IPS DF 19.7 (cell line): ENCODE data around the gene INTS15.

Experiments
- DNase-seq: peaks from one replicate; pipeline ENCODE4 v3.0.0-alpha.2; 2013; ENCODE audit warnings: low read depth, low spot score

The INTS15 gene

DNA sequence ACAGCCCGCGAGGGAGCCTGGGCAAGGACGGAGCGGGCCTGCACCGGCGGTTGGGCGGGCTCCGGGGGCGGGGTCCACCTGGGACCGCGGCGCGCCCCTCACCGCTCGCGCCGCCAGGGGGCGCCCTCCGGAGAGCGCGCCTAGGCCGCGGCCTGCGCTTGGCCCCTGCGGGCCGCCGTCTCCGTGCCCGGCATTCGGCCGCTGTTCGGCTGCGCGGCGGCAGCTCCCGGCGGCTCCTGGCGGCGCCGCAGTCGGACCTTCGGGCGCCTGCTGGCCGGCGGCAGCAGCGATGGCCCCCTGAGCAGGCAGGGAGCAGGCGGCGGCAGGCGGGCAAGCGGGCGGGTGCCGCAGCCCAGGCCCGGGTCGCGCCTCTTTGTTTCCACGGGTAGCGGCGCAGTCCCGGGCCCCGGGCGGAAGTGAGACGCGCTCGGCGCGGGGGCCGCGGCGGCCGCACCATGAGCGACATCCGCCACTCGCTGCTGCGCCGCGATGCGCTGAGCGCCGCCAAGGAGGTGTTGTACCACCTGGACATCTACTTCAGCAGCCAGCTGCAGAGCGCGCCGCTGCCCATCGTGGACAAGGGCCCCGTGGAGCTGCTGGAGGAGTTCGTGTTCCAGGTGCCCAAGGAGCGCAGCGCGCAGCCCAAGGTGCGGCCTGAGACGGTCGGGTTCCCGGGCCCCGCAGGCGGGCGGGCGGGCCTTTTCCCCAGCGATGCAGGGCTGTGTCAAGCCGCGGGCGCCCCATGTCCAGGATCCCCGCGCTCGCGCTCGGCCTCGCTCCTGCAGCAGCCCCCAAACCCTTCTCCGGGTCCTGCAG is at the start of gene INTS15:
INTS15 (plus strand) TSS at position 193 of the 816 bp plus-strand sequence; CDS start at position 456, 263 bp downstream.
- DNase-seq: no peak

DNA sequence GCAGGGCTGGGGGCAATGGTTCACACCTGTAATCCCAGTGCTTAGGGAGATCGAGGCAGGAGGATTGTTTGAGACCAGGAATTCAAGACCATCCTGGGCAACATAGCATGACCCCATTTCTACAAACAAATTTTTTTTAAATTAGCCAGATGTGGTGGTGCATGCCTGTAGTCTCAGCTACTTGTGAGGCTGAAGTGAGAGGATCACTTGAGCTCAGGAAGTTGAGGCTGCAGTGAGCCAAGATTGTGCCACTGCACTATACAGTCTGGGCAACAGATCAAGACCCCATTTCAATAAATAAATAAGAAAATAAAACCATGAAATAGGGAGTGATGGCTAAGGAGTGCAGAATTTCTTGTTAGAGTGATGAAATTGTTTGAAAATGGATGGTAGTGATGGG is 47.5 kb upstream of the INTS15 start:
- no peak for DNase-seq

DNA sequence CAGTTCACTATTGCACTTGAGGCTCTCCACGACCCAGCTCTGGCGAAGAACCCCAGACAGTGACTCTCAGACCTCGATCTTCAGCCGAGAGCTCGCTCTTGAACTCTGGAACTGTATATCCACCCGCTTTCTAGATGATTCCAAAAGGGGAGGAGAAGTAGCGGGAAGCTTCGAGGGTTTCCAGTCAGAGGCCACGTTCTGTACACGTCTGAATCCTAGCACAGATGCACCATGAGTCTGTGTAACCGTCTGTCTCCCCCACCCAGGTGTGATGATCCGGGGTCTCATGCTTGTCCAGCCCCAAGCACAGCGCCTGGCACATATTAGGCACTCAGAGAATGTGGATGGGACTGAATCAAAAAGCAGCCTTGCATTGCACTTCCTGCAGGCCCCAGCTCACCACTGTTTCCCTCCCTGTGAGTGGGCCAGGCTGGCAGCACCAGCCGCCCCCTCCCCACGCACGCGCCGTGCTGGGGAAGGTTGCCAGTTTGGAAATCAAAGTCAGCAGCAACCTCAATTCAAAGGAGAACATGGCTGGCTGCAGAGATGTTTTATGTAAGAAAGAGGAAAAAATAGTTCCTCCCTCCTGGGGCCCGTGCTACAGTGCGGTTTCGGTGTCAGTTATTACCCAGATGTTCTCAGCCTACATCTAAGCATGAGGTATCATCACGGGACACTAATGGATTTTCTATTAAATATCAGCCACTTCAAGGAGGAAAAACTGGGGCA is 44.3 kb upstream of the INTS15 start:
- no peak for DNase-seq

DNA sequence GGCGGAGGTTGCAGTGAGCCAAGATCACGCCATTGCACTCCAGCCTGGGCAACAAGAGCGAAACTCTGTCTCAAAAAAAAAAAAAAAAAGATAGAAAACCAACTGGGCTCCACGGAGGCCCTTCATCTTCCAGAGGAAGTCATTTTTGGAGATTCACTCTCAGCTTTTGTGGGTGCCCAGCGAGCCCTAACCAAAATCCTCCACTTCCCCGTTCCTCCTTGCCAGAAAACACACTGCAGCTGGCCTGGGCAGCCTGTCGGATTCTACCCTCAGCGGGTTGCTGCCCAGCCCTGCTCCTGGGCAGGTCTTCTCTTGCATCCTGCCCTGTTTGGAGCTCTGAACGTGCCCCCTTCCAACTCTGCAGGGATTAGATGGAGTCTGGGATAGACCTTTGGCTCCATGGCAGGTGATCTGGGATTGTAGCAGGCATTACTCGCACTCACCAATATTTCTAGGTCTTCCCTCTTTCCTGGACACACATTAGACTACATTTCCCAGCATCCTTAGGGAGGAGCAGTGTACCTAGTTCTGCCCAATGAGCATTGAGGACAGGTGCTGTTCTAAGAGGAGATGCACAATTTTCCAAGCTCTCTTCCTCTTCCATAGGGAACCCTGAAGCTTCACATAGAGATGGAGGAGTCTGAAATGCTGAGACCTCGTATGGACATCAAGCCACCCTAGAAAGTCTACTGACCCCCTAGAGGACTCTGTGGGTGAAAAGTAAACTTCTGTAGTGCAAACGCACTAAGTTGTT is 43.1 kb upstream of the INTS15 start:
- no peak for DNase-seq

DNA sequence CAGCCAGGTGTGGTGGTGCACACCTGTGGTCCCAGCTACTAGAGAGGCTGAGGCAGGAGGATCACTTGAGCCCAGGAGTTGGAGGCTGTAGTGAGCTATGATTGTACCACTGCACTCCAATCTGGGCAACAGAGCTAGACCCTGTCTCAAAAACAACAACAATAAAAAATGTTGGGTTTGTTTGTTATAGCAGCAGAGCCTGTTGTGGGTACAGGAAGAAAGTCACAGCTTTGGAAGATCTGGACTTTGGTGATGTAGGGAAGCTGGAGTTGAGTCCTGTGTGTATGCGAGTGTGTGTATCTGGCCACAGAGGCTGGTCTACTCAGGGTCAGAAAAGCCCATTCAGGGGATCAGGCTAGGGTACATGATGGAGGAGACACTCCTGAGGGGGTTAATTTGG is 42.4 kb upstream of the INTS15 start:
- DNase-seq: no peak

DNA sequence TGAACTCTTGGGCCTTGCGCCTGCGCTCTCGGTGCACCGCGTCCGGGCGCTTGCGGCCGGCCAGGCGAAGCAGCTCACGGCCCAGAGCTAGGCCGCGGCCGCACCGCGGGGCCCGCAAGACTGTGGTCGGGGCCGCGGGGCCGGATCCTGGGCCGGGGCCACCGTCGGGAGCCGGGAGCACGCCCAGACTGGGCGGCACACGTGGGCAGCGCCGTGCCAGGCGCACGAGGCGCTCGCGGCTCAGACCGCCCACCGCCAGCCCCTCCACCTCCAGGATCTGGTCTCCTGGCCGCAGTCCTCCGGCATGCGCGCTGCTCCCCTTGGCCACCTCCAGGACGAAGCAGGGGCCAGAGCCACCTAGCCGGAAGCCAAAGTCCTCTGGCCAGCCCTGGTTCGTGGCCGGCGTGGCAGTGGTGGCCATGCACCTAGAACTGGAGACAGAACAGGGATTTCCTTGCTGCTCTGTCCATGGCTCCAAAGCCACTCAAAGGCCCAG is 38.8 kb upstream of the INTS15 start, which contains the start of gene GRID2IP:
GRID2IP (minus strand) TSS at position 446 of the 496 bp plus-strand sequence; CDS start at position 421, 25 bp downstream.
- DNase-seq: no peak

DNA sequence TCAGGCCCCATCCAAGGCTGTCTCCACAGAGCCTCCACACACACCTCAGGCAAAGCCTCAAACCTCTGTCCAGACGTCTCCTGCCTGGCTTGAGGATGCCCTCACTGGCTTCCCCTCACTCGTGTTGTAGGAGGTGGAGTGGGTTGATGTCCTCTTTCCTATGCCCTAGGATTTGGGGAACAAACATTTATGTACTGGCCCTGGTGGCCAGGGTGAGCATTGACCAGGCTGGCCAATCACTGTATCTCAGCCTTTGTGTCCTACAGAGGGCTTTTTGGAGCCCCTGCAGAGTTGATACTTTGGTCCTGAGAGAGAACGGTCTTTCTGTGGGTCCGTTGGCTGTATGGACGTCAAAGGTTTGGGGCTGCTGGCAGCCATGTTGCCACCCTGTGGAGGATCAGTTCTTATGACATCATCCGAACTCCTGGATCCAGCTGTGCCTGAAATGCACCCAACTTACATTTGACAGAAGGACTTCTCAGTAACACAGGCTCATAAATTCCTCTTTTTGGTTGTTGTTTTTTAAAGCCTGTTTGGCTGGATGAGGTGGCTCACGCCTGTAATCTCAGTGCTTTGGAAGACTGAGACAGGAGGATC is 36.3 kb upstream of the INTS15 start:
- no peak for DNase-seq

DNA sequence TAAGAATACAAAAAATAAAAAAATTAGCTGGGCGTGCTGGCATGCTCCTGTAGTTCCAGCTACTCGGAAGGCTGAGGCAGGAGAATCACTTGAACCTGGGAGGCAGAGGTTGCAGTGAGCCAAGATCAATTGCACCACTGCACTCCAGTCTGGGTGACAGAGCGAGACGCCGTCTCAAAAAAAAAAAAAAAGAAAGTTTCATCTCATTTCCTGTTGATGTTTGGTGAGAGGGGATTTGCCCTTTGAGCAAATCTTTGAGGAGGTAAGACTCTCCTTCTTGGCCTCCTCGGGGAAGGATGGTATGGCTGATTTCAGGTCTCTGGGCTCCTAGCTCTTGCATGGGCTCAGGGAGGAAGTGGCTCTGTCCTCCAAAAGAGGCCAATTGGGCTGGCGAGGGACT is 35.0 kb upstream of the INTS15 start:
- no peak for DNase-seq

DNA sequence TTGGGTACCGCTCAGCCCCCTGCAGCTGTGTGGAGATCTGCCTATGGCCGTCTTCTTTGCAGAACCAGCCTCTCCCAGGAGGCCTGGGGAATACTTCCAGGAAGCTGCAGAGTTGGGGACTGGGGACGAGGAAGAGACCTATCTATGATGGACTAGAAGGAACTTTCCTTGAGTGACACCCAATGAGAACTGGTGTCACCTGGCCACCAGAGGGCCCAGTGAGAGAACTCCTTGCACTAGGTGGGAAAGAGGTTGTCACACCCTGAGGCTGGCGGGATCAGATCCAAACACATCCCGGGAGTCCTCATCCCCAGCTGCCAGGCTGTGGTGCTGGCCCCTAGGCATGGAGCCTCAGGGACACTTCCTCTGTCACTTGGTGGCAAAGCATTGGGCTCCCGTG is 33.6 kb upstream of the INTS15 start:
- no peak for DNase-seq

DNA sequence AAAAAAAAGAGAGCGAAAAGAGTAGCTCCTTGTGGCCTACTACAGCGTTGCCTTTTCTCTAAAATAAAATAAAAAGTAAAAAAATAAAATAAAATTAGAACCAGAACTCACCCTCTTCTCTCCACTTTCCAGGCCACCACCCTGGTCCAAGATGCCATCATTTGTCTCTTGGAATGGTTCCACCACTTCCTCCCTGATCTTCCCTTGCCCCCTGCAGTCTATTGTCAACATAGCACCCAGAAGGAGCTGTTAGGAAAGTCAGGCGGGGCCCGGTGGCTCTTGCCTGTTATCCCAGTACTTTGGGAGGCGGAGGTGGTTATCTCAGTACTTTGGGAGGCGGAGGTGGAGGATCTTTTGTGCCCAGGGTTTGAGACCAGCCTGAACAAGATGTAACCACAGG is 31.0 kb upstream of the INTS15 start:
- DNase-seq: no peak

DNA sequence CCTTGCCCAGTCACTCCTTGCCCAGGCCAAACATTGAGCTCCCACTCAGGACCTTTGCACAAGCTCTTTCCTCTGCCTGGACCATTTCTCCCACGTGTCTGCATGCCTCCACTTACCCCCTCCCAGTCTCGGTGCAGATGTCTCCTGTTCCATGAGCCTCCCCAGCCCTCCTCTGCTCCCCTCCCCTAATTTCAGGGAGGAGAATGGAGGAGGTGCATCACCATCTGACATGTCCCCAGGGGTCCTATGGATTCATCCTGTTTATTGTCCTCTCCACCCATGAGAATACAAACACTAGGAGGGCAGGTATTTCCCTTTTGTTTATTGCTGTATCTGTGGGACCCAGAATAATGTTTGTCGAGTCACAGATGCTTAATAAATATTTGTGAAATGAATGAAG is 29.9 kb upstream of the INTS15 start:
- DNase-seq: no peak

DNA sequence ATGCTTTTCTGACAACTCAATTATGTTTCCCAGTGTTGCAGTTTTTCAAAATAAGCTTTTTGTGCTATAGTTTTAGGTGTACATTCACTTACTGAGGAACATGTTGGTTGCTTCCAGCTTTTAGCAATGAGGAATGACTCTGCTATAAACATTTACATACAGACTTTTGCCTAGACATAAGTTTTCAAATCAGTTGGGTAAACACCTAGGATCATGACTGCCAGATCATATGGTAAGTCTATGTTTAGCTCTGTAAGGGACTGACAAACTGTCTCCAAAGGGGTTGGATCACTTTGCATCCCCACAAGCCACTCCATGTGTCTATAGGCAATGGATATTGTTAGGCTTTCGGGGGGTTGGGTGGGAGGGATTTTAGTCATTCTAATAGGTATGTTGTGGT is 27.7 kb upstream of the INTS15 start:
- DNase-seq: no peak

DNA sequence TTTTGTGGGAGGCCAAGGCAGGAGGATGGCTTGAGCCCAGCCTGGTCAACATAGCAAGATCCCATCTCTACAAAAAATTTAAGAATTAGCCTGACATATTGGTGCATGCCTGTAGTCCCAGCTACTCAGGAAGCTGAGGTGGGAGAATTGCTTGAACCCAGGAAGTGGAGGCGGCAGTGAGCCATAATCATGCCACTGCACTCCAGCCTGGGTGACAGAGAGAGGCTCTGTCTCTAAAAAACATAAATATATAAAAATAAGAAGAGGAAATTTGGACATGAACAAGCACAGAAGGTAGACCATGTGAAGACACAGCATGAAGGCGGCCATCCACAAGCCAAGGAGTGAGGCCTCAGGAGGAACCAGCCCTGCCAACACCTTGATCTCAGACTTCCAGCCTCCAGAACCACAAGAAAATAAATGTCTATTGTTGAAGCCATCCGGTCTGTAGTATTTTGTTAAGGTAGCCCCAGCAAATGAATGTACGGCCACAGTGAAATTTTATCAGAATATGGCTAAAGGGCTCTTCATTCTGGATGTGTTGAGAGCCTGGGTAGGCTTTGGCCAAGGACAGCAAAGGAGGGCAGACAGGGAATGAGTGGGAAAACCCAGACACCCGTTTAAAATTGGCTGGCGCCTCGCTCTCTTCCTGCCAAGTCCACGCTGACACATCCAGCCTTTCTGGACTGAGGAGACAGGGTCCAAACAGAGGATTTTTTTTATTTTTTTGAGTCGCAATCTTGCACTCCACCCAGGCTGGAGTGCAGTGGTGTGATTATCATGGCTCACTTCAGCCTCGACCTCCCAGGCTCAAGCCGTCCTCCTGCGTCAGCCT is 25.7 kb upstream of the INTS15 start:
- no peak for DNase-seq

DNA sequence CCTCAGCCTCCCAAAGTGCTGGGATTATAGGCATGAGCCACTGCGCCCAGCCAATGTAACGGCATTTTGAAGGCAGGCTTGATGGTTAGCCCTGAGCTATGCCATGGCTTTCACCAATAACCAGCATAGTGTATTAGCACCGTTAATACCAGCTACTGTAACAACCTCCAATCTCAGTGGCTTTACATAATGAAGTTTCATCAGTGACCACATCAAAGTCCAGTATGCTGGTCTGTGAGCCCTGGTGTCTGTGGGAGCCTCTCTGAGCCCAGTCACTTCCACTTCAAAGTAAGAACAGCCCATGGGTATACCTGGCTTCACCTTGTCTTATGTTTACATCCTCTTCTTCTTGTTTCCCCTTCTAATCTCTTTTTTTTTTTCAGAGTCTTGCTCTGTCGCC is 24.2 kb upstream of the INTS15 start:
- DNase-seq: no peak

DNA sequence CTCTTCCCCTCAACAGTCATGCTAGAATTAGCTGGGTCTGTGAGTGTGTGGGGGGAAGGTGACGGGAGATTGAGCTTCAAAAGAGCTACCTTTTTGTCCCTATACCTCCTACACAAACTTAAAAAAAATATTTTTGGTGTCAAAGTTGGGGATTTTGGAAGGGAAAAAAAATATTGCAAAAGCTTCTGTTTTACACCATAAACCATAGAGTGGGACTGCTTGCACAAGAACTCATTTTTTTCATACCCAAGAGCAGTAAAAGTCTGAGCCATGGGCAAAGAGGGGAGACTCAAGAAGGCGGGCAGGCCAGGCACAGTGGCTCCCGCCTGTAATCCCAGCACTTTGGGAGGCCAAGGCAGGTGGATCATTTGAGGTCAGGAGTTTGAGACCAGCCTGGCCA is 21.9 kb upstream of the INTS15 start:
- no peak for DNase-seq

DNA sequence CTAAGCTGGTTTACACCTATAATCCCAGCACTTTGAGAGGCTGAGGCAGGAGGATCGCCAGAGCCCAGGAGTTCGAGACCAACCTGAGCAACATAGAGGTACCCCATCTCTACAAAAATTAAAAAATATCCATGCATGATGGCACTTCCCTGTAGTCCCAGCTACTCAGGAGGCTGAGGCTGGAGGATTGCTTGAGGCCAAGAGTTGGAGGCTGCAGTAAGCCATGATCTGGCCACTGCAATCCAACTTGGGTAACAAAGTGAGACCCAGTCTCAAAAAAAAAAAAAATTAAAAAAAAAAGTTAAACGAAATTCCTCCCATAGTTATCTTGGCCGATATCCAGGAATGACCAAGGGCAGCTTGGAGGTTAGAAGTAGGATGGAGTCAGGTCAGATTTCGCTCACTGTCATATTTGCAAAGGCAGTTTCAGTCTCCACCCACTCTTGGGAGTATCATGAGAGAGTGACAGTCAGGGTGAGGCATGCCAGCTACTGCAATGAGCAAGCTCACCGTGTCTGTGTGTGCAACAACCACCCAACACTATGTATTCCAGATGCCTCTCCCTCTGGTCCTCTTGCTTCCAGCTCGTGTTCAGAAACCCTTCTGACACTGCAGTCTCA is 18.6 kb upstream of the INTS15 start:
- no peak for DNase-seq

DNA sequence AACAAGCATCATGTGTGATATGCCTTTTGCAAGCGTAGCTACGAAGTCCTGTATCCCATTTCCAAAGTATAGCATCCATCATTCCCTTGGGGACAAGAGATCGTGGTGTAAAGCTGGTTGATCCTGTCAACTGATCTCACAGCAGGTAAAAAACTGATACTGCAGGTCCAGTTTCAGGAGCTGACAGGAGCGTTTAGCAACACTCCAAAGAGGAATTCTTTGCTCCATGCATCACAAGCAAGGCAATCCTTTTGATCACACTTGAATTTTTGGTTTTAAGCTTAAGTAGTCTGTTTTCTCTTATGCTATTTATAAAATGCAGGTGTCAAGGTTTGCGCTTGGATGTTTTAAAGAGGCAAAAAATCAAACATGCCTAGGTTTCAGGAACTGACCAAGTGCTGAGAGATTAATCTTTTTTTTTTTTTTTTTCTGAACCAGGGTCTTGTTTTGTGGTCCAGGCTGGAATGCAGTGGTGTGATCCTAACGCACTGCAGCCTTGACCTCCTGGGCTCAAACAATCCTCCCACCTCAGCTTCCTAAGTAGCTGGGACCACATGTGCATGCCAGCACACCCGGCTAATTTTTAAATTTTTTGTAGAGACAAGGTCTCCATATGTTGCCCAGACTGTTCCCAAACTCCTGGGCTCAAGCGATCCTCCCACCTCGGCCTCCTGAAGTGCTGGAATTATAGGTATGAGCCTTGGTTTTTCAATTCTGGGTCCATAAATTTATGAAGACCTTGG is 14.4 kb upstream of the INTS15 start:
- DNase-seq: no peak

DNA sequence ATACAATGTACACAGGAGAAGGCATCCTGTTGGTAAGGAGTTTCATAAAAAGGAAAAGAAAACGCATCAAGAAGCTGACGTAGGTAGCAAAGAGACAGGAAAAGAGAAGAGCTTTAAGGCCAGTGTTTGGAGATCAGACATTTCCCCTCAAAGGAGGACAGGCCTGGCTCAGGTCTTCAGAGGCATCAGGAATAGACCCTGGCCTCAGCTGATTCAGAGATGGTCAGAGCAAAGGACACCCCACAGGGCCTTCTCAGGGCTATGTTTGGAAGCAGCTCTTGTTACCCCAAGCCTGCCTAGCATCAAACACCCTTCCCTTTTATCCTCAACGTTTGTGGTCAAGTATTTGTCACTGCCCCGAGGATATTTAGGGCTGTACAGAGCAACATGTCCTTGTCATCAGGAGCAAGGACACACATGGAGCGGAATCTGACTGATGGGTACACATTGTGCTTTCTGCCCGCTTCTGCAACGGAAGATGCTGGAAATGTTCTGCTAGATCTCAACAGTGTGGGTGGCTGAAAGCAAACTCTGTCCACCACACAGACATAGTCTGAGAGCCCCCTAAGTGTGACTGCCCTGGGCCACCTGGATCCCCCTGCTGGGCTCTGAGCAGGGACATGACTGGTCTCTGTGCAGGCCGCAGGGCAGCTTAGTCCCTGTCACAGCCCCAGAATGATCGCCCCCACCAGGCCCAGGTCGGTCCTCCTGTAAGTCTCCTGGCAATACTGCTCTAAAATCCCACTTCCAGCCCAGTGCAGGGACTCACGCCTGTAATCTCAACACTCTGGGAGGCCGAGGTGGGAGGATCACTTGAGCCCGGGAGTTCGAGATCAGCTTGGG is 13.6 kb upstream of the INTS15 start:
- DNase-seq: no peak
